LNCAP (cell line): ENCODE measurements around the gene NXT1.
A peak's percentile ranks its signal among the peaks of the same experiment; 100 is the strongest.

Source experiments
- CTCF ChIP-seq: fragments of 450-650 bp; IDR thresholded peaks from 2 replicates; pipeline ENCODE4 v1.5.1; 2017; ENCODE audit warnings: mild to moderate bottlenecking

The NXT1 gene

GRCh38 chr20:23332467-23332866 lies 18.1 kb upstream of the NXT1 start:
- TF ChIP-seq CTCF: no peak

GRCh38 chr20:23334111-23334510 lies 16.5 kb upstream of the NXT1 start:
- no peak for TF ChIP-seq CTCF

- no peak for TF ChIP-seq CTCF
Observed at GRCh38 chr20:23335521-23335920, 15.1 kb upstream of the NXT1 start.

GRCh38 chr20:23336476-23336875 lies 14.1 kb upstream of the NXT1 start:
- no peak for TF ChIP-seq CTCF

- TF ChIP-seq CTCF: no peak
Observed at GRCh38 chr20:23337312-23337711, 13.3 kb upstream of the NXT1 start.

- TF ChIP-seq CTCF: no peak
Observed at GRCh38 chr20:23339986-23340385, 10.6 kb upstream of the NXT1 start.

GRCh38 chr20:23340524-23340923 lies 10.1 kb upstream of the NXT1 start:
- peak; percentile 77 for TF ChIP-seq CTCF

- no peak for TF ChIP-seq CTCF
Observed at GRCh38 chr20:23341073-23341472, 9.5 kb upstream of the NXT1 start.
